NCI-H2029 treated with DMSO at 0.1 percent for 48 hours (cell line): ENCODE measurements around the gene PIGC.

ENCODE experiments used
- DNase-seq: peaks from one replicate; lab custom pipeline; 2025; lab: John Stamatoyannopoulos, UW

Gene PIGC

DNA sequence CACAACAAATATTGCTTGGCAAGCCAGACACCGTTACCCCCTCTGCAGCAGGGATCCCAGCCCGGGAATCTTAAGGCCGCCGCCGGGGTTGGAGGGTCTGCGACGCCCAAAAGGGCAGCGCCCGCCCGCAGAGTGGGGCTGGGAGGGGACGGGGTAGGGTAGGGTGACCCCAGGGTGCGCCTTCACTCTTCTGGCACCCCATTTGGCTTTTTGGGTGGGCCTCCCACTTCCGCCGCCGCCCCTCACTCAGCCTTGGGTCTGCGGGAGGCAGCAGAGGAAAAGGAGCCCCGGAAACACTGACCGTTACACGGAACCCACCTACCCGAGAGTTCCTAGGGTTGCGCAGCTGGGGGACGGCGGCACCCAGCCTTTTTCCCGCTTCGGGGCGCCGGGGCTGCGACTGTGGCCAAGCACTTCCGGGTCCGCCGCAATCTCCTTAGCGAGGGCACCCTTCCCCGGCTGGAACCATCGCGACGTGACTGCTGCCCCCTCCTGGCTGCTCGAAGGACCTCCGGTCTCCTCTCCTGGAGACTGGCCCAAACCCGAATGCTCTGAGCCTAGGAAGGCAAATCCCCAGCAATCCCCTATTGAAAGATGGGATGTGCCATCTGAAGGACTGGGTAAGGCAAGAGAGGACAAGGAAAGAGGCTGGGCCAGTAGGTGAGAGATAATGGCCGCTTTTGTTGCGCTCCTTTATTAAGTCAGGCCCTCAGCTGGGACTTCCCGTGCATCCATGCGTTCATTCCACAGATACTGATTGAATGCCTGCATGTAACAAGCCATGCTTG is at the start of gene PIGC:
TSS of gene PIGC (minus strand) at position 404 of the 788 bp plus-strand sequence. CDS start 1,447 bp downstream, outside the sequence.
- peak; percentile 49 for DNase-seq

DNA sequence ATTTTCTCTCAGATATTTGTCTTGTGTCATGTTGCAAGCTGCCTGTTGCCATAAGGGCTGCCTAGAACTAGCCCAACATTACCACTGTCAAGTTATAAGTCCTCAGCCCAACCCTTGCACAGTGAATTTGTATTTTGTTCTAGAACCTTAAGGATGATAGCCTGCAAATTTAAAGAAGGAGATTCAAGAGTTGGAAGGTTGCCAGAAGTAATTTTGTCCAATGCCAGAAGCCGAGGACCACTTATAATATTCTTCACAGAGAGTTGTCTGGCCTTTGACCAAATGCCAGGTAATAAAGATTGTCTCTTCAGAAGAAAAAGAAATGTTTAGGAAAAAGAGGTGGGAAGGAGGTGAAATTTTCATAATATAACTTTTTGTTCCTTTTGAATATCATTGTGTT is 48.6 kb upstream of the PIGC start:
- DNase-seq: no peak

DNA sequence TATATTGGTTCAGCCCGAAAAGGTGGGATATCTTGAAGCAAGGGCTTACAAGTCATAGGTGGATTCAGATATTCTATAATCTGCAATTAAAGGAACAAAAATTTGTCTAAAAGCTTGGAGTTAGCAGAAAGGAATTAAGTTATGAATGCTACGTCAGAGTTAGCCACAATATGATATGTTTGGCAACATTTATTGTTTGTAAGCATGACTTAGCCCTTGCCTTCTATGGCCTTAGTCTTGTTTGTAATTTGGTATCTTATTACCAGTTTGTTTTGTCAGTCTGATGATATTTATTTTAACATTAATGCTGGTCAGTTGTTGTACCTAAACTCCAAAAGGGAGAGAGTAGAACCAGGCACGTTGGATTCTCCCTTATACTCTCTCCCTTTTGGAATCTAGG is 46.0 kb upstream of the PIGC start:
- no peak for DNase-seq

DNA sequence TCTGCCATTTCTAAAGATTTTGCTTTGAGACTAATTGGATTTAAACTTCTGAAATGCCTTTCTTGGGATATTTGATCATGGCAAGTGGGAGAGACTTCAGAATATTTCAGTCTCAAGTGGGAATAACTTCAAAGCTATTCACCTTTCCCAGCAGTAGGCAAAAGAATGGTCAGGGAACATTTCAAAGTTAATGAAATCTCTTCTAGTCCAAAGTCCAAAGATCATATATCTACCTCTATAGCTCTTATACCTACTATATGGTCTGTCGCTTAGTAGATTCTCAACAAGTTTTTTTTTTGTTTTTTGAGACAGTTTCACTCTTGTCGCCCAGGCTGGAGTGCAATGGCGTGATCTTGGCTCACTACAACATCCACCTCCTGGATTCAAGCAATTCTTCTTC is 44.5 kb upstream of the PIGC start:
- DNase-seq: no peak

DNA sequence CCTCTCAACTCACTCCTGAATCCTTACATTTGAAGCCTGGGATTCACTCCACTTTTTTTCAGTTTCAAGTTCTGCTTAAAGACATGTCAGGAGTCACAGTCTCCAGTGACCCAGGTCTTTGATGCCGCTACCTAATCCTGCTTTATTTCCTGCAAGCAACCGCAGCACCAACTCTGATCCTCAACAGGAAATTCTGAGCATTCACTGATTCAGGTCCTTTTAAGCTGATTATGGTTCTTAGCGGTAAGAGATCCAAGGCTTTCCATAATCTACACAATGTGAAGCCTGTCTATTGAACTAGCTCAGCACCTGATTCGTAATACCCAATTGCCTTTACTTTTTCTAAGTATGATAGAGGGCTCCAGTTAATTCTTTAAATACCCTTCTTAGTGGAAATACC is 43.7 kb upstream of the PIGC start:
- DNase-seq: no peak

DNA sequence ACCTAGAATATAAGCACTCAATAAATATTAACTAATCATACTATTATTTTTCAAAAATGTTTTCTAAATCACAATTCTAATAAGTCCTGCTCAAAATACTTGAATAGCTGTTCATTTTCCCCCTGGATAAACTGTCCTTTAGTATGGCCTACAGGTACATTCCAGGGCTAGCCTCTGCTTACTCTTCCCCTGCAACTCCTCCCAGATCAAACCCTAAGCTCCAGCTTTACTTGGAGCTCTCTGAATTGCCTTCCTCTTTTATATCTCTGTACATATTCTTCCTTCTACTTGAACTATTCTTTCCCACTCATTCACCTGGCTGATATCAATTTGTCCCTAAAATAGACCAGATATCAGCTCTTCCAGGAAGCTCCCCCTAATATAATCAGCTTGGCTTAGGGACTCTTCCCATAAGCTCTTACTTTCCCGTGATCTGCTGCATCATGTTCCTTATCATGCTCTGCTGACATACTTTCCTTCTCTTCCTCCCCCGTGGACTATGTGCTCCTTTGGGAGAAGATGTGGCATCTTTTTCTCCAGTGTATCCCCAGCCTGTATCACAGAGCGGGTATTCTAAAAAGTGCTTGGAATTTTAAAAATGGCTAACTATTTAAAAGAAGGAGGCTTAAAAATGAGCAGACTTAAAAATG is 43.1 kb upstream of the PIGC start:
- DNase-seq: no peak

DNA sequence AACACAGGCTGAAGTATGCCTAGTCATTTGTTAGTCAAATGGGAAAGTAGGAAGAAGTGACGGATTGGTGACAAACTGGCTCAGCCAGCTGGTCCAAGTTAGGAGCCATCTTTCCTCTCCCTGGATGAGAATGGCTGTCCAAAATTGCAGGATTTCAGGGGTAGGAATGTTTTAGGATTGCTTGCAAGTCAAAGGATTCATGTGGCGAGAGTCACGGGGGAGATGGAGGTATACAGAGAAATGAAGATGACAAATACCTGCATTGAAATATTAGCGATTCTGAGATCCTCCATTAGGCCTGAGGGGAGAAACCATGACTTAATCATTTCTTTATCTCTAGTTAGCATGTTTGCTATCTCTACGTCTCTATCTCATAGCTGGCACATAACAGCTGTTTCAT is 41.8 kb upstream of the PIGC start:
- no peak for DNase-seq

DNA sequence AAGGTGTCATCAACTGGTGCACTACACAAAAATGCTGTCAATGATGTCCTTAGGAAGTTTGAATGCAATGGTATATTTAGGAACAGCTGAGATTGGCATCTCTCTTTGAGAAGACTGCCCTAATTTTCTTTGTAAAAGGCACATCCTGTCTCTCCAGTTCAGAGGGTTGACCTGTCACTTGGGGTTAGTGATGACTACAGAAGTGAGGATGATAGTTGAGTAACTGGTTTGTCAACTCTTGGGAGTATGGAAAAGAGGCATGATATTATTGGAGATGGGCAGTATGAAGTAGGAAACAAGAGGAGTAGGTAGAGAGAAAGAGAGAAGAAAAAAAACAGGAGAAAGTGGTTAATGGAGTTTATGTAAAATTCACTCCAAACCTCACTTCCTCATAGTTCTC is 40.4 kb upstream of the PIGC start:
- DNase-seq: no peak

DNA sequence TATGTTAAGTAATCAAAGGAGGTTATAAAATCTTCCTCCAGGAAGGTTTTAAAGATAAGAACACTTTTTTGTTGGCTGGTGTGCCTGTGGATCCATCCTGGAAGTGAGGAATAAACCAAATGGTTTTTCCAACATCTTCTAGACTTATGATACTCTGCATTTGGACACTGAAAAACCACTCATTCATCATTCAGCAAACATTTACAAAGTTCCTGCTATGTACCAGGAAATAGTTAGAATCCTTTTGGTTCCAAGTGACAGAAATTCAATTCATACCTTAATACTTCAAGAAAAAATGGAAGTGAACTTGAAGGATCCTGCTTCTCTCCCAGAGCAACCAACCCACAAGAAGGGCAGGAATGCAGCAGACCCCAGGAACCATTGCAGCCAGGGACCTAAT is 39.6 kb upstream of the PIGC start:
- DNase-seq: no peak

DNA sequence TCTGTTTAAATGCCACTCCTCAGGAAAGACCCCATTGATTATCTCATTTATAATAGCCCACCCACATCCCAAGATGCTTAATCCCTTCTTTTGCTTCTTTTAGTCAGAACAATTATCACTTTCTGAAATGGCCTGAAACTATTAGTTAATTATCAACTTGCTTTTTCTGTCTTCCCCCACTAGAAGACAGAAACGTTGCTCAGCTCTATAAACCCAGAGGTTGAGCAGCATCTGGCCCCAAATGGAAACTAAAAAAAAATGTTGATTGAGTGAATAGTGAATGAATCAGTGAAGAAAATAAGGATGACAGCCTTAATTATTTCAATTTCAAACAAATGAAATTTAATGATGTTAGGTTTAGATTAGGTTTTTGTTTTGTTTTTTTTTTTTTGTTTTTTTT is 38.2 kb upstream of the PIGC start:
- DNase-seq: no peak

DNA sequence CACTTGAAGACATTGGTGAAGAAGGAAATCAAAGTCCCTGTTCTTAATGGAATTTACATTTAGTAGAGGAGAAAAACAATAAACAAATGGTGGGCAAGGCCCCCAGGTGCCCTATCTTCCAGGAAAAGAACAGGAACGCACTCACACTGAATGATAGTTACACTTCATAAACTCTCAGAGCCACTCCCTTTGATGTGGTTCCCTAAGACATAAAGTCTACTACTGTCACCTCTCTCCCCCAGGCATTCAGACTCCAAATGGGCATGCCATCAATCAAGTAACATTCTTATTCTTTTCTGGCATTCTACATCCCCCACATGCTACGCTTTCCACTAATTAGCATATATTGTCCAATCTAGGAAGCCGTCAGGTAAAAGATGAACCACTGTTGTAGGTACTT is 36.6 kb upstream of the PIGC start:
- no peak for DNase-seq

DNA sequence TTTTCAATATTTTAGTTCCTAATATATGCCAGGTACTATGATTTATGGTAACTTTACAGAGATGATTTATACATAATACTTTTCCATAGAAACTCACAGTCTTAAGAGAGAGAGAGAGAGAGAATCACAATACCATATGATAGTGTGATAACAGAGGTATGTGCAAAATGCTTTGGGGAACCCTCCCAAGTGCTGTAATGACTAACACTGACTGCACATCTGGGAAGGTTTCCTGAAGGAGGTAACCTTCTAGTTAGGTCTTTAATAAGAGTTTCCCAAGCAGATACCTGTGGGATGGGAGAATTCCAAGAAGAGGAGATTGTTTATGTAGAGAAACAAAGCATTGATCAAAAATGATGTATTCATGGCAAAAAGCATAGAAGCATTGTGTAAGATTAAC is 34.6 kb upstream of the PIGC start:
- DNase-seq: no peak

DNA sequence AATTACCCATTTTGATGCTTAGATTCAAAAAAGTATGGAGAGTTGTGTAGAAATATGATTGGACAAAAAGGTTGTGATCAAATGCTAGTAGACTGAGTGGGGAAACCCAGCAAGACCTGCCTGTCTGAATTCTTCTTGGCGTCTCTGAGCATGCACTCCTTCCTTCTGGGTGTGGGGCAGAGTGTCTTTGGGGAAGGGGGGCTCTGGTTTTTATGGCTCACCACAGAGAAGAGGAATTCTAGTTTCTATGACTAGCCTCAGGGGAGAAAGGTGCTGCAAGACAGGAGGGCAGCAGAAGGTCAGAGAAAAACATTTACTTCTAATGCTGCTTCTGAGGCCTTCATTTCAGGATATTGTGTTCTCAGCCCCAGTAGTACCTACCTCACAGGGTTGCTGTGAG is 33.9 kb upstream of the PIGC start:
- DNase-seq: no peak

DNA sequence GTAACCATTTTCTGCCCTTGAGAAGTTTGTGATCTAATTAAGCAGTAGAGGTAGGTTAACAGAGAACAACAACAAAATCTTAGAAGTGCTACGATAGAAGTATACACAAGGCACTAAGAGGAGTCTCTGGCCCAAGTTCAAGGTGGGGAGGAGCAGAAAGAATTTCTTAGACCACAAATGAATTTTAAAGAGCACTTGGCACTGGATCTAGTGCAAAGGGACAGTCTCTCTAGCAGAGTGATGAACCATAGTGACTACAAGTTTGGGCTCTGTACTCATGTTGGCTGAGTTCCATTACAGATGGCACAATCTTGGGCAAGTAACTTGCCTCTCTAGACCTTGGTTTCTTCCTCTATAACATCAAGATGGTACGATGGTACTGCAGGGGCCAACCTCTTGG is 33.3 kb upstream of the PIGC start:
- no peak for DNase-seq

DNA sequence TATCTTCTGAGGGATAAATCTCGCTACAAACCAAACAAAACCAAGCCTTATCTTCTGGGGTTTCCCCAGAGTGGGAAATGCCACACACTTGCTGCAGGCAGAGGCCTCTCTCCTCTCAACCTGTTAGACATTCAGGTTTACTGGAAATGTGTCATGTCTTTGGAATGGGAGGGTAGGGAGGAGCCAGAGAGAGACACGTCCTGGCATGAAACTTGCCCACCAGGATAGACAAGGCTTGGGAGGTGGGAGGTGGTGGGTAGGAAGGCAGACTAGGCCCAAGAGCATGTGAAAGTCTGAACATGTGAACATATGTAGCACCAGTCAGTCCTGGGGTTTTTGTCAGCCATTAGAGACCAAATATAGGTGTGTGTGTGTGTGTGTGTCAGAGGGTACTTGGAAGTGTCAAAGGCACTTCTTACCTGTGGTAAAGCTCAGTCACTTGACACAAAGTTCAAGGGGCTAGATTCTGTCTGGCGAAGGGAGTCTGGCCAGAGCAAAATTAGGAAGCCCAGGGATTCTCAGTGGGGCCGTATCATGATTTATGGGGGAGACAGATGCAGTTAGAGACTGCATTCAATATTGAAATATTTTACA is 32.4 kb upstream of the PIGC start:
- no peak for DNase-seq

DNA sequence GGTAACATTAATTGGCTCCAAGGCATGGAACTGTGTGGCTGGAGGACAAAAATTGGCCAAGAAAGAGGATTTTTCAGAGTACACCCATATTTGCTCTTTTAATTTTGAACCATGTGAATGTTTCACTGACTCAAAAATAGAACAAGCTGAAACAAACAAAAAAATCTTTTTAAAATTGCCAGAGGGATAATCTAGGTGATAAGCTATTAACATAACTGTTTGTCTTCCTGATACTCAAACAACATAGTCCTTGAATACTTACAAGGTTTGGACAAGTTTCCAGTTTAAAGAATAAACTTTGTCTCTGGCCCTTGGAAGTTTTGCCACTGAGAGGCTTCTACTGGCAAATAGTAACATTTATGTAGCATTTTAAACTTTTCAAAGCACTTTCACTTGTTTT is 30.0 kb upstream of the PIGC start:
- DNase-seq: no peak

DNA sequence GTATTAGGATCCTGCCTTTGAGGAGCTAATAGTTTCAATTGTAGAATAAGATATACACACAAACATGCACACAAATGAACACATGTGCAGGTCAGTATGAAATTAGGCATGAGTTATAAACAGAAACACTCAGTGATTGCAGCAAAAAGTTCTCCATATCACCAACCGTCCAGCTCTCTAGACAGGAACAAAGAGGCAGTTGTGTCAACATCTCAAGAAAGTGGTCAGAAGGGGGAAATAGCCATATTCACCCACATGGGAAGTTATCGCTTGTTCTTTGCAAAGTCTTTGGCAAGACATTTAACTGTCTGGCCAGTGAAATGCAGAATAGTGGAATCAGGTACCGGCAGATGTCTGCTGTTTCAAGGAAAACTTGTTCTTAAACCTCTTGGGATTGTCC is 29.4 kb upstream of the PIGC start:
- DNase-seq: no peak

DNA sequence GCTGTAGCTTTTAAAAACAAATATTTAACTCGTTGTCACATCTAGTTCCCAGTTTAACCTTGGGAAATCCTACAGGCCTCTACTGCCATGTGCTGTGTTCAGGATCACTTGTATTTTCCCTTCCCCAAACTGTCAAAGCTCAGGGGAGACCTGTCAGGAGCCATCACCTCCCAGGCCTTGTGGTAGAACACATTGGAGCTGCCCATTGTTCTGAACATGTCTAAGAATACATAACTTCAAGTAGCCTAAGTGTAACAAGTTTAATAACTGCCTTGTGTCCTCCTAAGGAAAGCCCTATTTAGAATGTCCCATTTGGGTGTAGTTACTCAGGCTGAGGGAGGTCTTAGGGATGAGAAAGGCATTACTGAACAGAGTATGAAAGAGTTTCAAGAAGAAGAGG is 28.6 kb upstream of the PIGC start:
- no peak for DNase-seq

DNA sequence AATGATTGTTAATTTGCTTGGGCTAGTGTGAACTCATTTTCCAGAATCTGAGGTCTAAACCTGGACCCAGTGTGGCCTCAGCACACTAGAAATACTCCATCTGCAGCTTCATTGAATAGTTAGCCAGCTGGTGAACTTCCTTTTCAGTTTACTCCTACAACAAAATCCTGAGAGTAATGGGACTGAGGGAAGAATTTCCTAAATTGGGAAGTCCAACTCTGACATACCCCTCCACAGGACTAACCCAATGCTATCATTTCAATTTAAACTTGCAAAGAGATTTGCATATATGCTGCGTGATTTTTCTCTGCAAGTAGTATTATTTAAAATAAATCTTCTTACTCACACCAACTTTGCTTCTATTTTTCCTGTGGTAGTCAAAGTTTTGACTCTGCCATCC is 27.8 kb upstream of the PIGC start:
- no peak for DNase-seq

DNA sequence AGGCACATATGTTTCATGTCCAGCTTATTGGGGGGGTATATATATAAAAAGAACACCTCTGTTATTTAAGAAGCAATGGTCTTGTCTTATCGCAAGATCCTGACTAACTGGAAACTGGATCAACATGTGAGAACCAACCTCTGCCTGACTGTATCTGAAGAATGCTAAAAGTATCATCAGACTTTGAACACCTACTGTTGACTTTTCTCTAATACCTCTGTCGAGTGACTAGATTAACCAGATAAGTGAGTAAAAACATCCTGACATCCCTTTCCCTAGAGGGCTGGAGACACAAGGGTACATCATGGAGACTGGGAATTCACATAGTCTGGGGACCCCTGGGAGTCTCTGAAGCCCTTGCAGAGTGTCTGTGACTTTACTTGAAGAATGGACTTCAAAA is 26.3 kb upstream of the PIGC start:
- DNase-seq: no peak

DNA sequence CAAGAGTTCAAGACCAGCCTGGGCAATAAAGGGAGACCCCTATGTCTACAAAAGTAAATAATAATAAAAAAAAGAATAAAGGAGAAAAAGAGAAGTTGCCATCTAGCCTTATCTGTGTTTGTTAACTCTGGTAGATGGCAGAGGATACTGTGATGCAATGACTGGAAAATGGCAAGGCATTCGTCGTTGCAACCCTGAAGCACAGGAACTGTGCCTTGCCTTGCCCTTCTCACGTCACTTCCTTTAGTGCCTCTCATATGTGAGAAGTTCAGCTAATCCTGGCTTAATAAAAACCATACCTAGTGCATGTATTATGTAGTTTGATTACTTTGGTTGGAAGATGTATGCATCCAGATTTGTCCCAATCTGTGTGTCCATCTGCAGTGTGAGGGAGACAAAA is 25.8 kb upstream of the PIGC start:
- no peak for DNase-seq

DNA sequence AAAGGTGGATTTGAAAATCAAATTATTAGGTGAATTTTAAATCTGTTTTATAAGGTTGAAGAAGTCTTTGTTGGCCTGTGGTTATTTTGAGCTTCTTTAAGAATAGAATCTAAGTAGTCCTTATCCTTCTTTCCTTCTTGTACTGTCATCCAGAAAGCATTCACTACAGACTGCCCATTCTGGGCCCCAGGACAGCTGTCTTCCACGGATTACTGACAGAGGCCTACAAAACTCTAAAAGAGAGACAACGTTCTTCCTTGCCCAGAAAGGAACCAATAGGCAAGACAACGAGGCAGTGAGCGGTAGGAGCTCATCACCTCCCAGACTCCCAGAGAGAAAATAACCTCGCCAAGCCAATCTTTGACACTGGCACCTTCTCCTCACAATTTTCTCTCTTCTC is 24.4 kb upstream of the PIGC start:
- DNase-seq: no peak

DNA sequence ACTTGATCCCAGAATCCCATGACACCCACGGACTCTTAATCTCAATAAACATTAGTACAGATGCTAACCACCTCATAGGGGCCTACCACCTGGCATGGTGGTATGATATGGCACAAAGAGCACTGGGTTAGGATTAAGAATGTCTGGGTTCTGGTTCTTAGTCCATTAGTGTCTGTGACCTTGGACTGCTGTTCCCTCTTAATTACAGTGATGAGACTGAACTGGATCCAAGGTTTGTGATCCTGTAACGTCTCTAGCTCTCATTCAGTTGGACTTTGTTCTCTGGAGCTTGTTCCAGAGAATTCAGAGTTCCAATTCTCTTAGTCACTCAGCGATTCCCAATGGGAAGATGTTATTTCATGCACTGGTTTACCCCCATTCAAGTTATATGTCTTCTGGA is 23.6 kb upstream of the PIGC start:
- DNase-seq: no peak
